ENCODE measurements around the gene SLC17A2. TPM values are rescaled to one million over a fixed set of nuclear protein-coding genes. Genes with fewer than 3 reads are reported as not detected.

The SLC17A2 gene
- total and polyA plus RNA-seq, 7 experiments from 2014 or later = 0.15 TPM; not detected in 6

DNA sequence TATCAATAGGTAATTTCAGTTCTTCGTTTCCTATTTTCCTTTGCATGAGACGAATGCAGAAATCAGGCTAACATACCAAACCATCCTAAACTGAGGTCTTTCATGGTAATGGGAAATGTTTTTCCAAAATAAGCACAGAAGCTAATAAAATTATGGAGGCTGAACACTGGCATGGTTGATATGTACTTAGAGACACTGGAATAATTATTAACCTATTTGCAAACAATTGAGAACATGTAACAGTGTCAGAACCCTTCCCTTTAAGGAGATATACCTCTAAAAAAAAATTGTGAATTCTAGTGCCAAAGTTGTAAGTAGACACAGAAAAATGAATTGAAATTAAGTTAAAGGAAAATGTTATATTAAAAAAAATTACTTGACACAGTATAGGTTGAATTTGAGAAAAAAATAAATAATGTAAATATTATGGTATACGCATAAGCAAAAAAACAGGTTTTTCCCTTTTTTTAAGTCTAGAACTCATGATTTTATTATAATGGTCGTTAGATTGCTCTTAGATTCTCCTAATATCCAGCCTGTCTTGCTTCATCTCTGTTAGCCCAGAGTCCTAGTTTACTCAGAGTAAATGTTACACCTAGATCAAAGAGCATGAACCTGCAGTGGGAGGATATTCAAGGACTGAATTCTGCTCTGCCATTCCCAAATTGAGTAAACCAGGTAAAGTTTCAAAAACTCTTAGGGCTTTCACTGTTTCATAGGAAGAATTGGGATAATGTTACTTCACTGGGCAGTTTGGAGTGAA is 1.7 kb downstream of the SLC17A2 start:
- no peak overlapping the region for H3K4me3 Mint-ChIP-seq

GRCh38 chr6:25927756-25928216 is 2.7 kb downstream of the SLC17A2 start:
- intact Hi-C loops (cut with micrococcal nuclease) = no loop called here
- Mint-ChIP-seq H3K36me3 (no peaks in the 10 kb centered on the region), H3K4me1 (peaks cover 0 to 16% (median 0%) of the 10 kb centered on the region in 7 donors), H3K27ac (no peak overlapping the region), H3K9me3 (peaks cover 0 to 3% (median 0%) of the 10 kb centered on the region in 11 donors), H3K4me3 (no peak overlapping the region), H3K27me3 (peaks cover 0 to 6% (median 0%) of the 10 kb centered on the region in 5 donors)
- ChIA-PET POLR2A (no interaction called here), CTCF (no interaction called here)
- Histone ChIP-seq H3K4me1 (ENCODE audit: control insufficient read depth in 2 of 2, insufficient read depth in 2 of 2, low read length in 2 of 2) (no peaks in the 10 kb centered on the region), H3K4me3 (ENCODE audit: low read length) (no peak overlapping the region), H3K27me3 (ENCODE audit: control insufficient read depth in 2 of 2, insufficient read depth in 2 of 2, low read length in 2 of 2) (no peaks in the 10 kb centered on the region), H3K9me3 (ENCODE audit: control insufficient read depth in 2 of 3, low read length in 3 of 3) (no peaks in the 10 kb centered on the region), H3K36me3 (ENCODE audit: control insufficient read depth in 2 of 3, insufficient read depth in 3 of 3, low read length in 3 of 3) (no peaks in the 10 kb centered on the region), H3K27ac (ENCODE audit: low read depth, low read length) (no peak overlapping the region)
- DNase-seq (no peak), ATAC-seq (no peak)

More for the DNA sequence above, 1.7 kb downstream of the SLC17A2 start:
- intact Hi-C loops (cut with micrococcal nuclease) = no loop called here
- Histone ChIP-seq H3K27ac (ENCODE audit: low read depth, low read length) (no peak overlapping the region), H3K9me3 (ENCODE audit: control insufficient read depth in 2 of 3, low read length in 3 of 3) (no peaks in the 10 kb centered on the region), H3K4me3 (ENCODE audit: low read length) (no peak overlapping the region), H3K4me1 (ENCODE audit: control insufficient read depth in 2 of 2, insufficient read depth in 2 of 2, low read length in 2 of 2) (no peaks in the 10 kb centered on the region), H3K27me3 (ENCODE audit: control insufficient read depth in 2 of 2, insufficient read depth in 2 of 2, low read length in 2 of 2) (no peaks in the 10 kb centered on the region), H3K36me3 (ENCODE audit: control insufficient read depth in 2 of 3, insufficient read depth in 3 of 3, low read length in 3 of 3) (no peaks in the 10 kb centered on the region)
- DNase-seq (no peak), ATAC-seq (no peak)
- ChIA-PET CTCF (no interaction called here), POLR2A (no interaction called here)
- Mint-ChIP-seq H3K27me3 (peaks cover 0 to 10% (median 0%) of the 10 kb centered on the region in 5 donors), H3K9me3 (peaks cover 0 to 3% (median 0%) of the 10 kb centered on the region in 11 donors), H3K27ac (no peak overlapping the region), H3K36me3 (no peaks in the 10 kb centered on the region), H3K4me1 (peaks cover 0 to 16% (median 0%) of the 10 kb centered on the region in 7 donors)

DNA sequence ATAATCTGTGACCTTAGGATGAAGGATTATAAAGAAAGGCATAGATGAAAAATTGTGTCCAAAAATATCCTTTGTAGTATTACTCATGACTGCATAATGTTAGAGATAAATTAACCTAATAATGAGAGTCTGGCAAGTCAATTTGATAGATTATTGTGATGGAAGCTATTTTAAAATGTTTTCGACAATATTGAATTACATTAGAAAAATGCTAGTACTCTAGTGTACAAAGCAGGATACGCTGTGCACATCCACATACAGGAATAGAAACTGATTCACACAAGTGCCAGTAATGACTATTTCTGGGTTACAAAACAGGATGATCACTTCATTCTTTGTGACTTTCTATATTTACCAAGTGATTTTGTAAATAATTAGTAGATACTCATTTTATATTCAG is 3.3 kb downstream of the SLC17A2 start:
- DNase-seq = no peak
- Mint-ChIP-seq H3K4me1 (peaks cover 0 to 16% (median 0%) of the 10 kb centered on the region in 7 donors), H3K9me3 (peaks cover 0 to 3% (median 0%) of the 10 kb centered on the region in 11 donors), H3K27ac (no peak overlapping the region), H3K36me3 (no peaks in the 10 kb centered on the region), H3K27me3 (peaks cover 0 to 6% (median 0%) of the 10 kb centered on the region in 5 donors), H3K4me3 (no peak overlapping the region)
- intact Hi-C loops (cut with micrococcal nuclease) = no loop called here
- no peak for ATAC-seq
- POLR2A ChIA-PET = no interaction called here
- H3K9me3 ChIP-seq (ENCODE audit: control insufficient read depth in 2 of 3, low read length in 3 of 3) = no peaks in the 10 kb centered on the region
- no peaks in the 10 kb centered on the region for H3K27me3 ChIP-seq (ENCODE audit: control insufficient read depth in 2 of 2, insufficient read depth in 2 of 2, low read length in 2 of 2)
- H3K36me3 ChIP-seq (ENCODE audit: control insufficient read depth in 2 of 3, insufficient read depth in 3 of 3, low read length in 3 of 3) = no peaks in the 10 kb centered on the region
- H3K4me1 ChIP-seq (ENCODE audit: control insufficient read depth in 2 of 2, insufficient read depth in 2 of 2, low read length in 2 of 2) = no peaks in the 10 kb centered on the region
- CTCF ChIA-PET = no interaction called here
- no peak overlapping the region for H3K4me3 ChIP-seq (ENCODE audit: low read length)
- no peak overlapping the region for H3K27ac ChIP-seq (ENCODE audit: low read depth, low read length)

- Histone ChIP-seq H3K27ac (ENCODE audit: low read depth, low read length) (no peak overlapping the region), H3K9me3 (ENCODE audit: control insufficient read depth in 2 of 3, low read length in 3 of 3) (no peaks in the 10 kb centered on the region), H3K36me3 (ENCODE audit: control insufficient read depth in 2 of 3, insufficient read depth in 3 of 3, low read length in 3 of 3) (no peaks in the 10 kb centered on the region), H3K4me3 (ENCODE audit: low read length) (no peak overlapping the region), H3K27me3 (ENCODE audit: control insufficient read depth in 2 of 2, insufficient read depth in 2 of 2, low read length in 2 of 2) (no peaks in the 10 kb centered on the region), H3K4me1 (ENCODE audit: control insufficient read depth in 2 of 2, insufficient read depth in 2 of 2, low read length in 2 of 2) (no peaks in the 10 kb centered on the region)
- no peaks in the 10 kb centered on the region for H3K36me3 Mint-ChIP-seq
- H3K27ac Mint-ChIP-seq = no peak overlapping the region
- ChIA-PET POLR2A (interaction anchor here (0.9 kb wide), 1 partner anchor 15 kb away, joined by 3 read pairs; no protein-coding TSS in a partner anchor), CTCF (no interaction called here)
- intact Hi-C loops (cut with micrococcal nuclease) = no loop called here
- no peaks in the 10 kb centered on the region for H3K27me3 Mint-ChIP-seq
- DNase-seq (no peak), ATAC-seq (no peak)
- no peaks in the 10 kb centered on the region for H3K9me3 Mint-ChIP-seq
- no peak overlapping the region for H3K4me3 Mint-ChIP-seq
- H3K4me1 Mint-ChIP-seq = peaks cover 0 to 16% (median 0%) of the 10 kb centered on the region in 7 donors
Measured at GRCh38 chr6:25925876-25926275, 4.6 kb downstream of the SLC17A2 start.

GRCh38 chr6:25922301-25922700 is 8.2 kb downstream of the SLC17A2 start:
- peaks cover 0 to 7% (median 0%) of the 10 kb centered on the region in 11 donors for H3K9me3 Mint-ChIP-seq
- intact Hi-C loops (cut with micrococcal nuclease) = no loop called here
- ATAC-seq (no peak), DNase-seq (no peak)
- no peak overlapping the region for H3K27ac Mint-ChIP-seq
- H3K36me3 Mint-ChIP-seq = peaks cover 0 to 7% (median 0%) of the 10 kb centered on the region in 5 donors
- no peaks in the 10 kb centered on the region for H3K4me1 ChIP-seq (ENCODE audit: control insufficient read depth in 2 of 2, insufficient read depth in 2 of 2, low read length in 2 of 2)
- no peak overlapping the region for H3K4me3 Mint-ChIP-seq
- no peak overlapping the region for H3K27ac ChIP-seq (ENCODE audit: low read depth, low read length)
- ChIA-PET POLR2A (no interaction called here), CTCF (no interaction called here)
- no peaks in the 10 kb centered on the region for H3K27me3 Mint-ChIP-seq
- peaks cover 0 to 13% (median 0%) of the 10 kb centered on the region in 7 donors for H3K4me1 Mint-ChIP-seq
- no peak overlapping the region for H3K4me3 ChIP-seq (ENCODE audit: low read length)
- no peaks in the 10 kb centered on the region for H3K27me3 ChIP-seq (ENCODE audit: control insufficient read depth in 2 of 2, insufficient read depth in 2 of 2, low read length in 2 of 2)
- no peaks in the 10 kb centered on the region for H3K36me3 ChIP-seq (ENCODE audit: control insufficient read depth in 2 of 3, insufficient read depth in 3 of 3, low read length in 3 of 3)
- H3K9me3 ChIP-seq (ENCODE audit: control insufficient read depth in 2 of 3, low read length in 3 of 3) = no peaks in the 10 kb centered on the region

DNA sequence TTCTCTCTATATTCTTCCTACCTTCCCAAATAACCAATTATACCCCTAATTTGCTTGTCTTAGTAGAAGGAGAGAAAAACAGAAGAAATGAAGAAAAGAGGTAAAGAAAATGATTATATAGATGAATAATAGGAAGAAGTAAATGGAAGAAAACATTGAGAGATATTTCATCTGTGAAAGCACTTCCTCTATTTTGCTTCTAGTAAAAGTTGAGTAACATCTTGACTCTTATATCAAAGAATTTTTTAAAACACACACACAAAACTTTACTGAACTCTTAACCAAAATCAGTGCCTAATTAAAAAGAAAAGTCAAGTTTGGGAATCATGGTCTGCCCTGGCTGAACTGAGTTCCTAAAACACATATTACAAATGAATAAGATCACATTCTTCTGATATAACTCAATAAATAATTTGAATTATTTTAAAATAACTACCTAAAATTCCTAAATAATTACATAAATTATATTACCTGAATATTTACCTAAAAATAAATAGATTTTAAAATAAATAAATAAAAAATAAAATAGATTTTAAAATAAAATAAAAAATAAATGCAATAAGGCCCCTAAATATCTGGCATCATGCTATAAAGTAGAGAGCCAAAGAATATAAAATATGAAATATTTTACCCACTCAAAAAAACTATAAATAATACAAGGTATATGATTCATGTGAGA is 8.8 kb downstream of the SLC17A2 start:
- H3K36me3 ChIP-seq (ENCODE audit: control insufficient read depth in 2 of 3, insufficient read depth in 3 of 3, low read length in 3 of 3) = no peaks in the 10 kb centered on the region
- no peak overlapping the region for H3K4me3 ChIP-seq (ENCODE audit: low read length)
- no peak overlapping the region for H3K27ac ChIP-seq (ENCODE audit: low read depth, low read length)
- H3K9me3 ChIP-seq (ENCODE audit: control insufficient read depth in 2 of 3, low read length in 3 of 3) = no peaks in the 10 kb centered on the region
- H3K27me3 Mint-ChIP-seq = no peaks in the 10 kb centered on the region
- no peaks in the 10 kb centered on the region for H3K27me3 ChIP-seq (ENCODE audit: control insufficient read depth in 2 of 2, insufficient read depth in 2 of 2, low read length in 2 of 2)
- intact Hi-C loops (cut with micrococcal nuclease) = no loop called here
- H3K4me1 Mint-ChIP-seq = peaks cover 0 to 9% (median 0%) of the 10 kb centered on the region in 7 donors
- no peaks in the 10 kb centered on the region for H3K4me1 ChIP-seq (ENCODE audit: control insufficient read depth in 2 of 2, insufficient read depth in 2 of 2, low read length in 2 of 2)
- ATAC-seq = no peak
- no peak overlapping the region for H3K27ac Mint-ChIP-seq
- H3K36me3 Mint-ChIP-seq = peaks cover 0 to 7% (median 0%) of the 10 kb centered on the region in 5 donors
- POLR2A ChIA-PET = interaction anchor here (0.6 kb wide), 1 partner anchor 13 kb away, joined by 3 read pairs; no protein-coding TSS in a partner anchor
- CTCF ChIA-PET = no interaction called here
- no peak for DNase-seq
- H3K9me3 Mint-ChIP-seq = peaks cover 0 to 7% (median 0%) of the 10 kb centered on the region in 11 donors
- no peak overlapping the region for H3K4me3 Mint-ChIP-seq
